Spleen (tissue), 11 donors: ENCODE results near the gene PITPNM1. TPM values are rescaled to one million over a fixed set of nuclear protein-coding genes. Genes with fewer than 3 reads are reported as not detected.

Experiments
- DNase-seq: peaks from one replicate; pipeline ENCODE4 v3.0.0-alpha.2; 2020
- H3K27ac ChIP-seq, 8 donors: fragments of 200-600 bp; sonication (generic) in 7 of 8; 1 replicate in 4 of 8; 2 replicates in 4 of 8; pipeline versions ENCODE4 v1.5.0 to v1.8.0; 2016 to 2021; ENCODE audit warnings: inconsistent platforms in 4 of 8, mild to moderate bottlenecking in 4 of 8, moderate library complexity in 1 of 8
- H3K27me3 ChIP-seq, 7 donors: fragments of 200-600 bp; sonication (generic) in 6 of 7; replicated peaks in 1 of 7; 1 replicate in 4 of 7; 2 replicates in 3 of 7; pipeline versions ENCODE4 v1.5.0 to v1.8.0; 2016 to 2021; ENCODE audit warnings: inconsistent platforms in 3 of 7, mild to moderate bottlenecking in 1 of 7
- H3K36me3 ChIP-seq, 6 donors: fragments of 200-600 bp; sonication (generic) in 5 of 6; 1 replicate in 4 of 6; 2 replicates in 2 of 6; pipeline versions ENCODE4 v1.5.0 to v1.8.0; 2016 to 2021; ENCODE audit warnings: inconsistent platforms in 2 of 6
- H3K4me1 ChIP-seq, 6 donors: fragments of 200-600 bp; sonication (generic) in 5 of 6; 1 replicate in 3 of 6; 2 replicates in 3 of 6; pipeline versions ENCODE4 v1.5.0 to v1.8.0; 2016 to 2021; ENCODE audit warnings: inconsistent platforms in 3 of 6
- H3K4me3 ChIP-seq, 8 donors: fragments of 200-600 bp; sonication (generic) in 7 of 8; 1 replicate in 4 of 8; 2 replicates in 4 of 8; pipeline versions ENCODE4 v1.5.0 to v1.8.0; 2016 to 2021; ENCODE audit warnings: inconsistent platforms in 4 of 8, mild to moderate bottlenecking in 4 of 8, moderate library complexity in 2 of 8
- H3K9me3 ChIP-seq, 8 donors: fragments of 200-600 bp; sonication (generic) in 7 of 8; 1 replicate in 4 of 8; 2 replicates in 4 of 8; pipeline versions ENCODE4 v1.5.0 to v1.8.0; 2016 to 2021; ENCODE audit warnings: inconsistent platforms in 4 of 8
- CTCF ChIP-seq, 11 experiments: fragments of 200-600 bp in 7 of 11; fragments of 450-650 bp in 4 of 11; sonication (generic) in 4 of 11; IDR thresholded peaks in 8 of 11; conservative IDR thresholded peaks in 3 of 11; 1 replicate in 7 of 11; 2 replicates in 4 of 11; pipeline versions ENCODE4 v1.4.0 to v1.8.0; 2016 to 2021; ENCODE audit warnings: antibody characterized with exemption in 11 of 11, inconsistent platforms in 4 of 11, mild to moderate bottlenecking in 1 of 11
- POLR2A ChIP-seq, 3 donors: fragments of 450-650 bp; IDR thresholded peaks; one replicate each; pipeline ENCODE4 v1.5.1; 2017; ENCODE audit warnings: antibody characterized with exemption in 3 of 3, mild to moderate bottlenecking in 1 of 3
- POLR2AphosphoS5 ChIP-seq, 3 donors: sonication (generic); formaldehyde crosslinking; IDR thresholded peaks; one replicate each; pipeline ENCODE4 v1.5.1; 2017; ENCODE audit warnings: antibody characterized with exemption in 3 of 3
- WGBS, 5 donors: extraction: QIAGEN DNeasy Blood & Tissue Kit in 3 of 5; methylation state at CpG; one replicate each; pipeline versions ENCODE4 v1.1.5 to v1.1.7; 2013 to 2018; 5-methylcytosine and 5-hydroxymethylcytosine counted together
- intact Hi-C: fragments of 100-400 bp; cut with DNase I; formaldehyde crosslinking; loops from one replicate; pipeline ENCODE4 v1.15.0; 2023; ENCODE audit warnings: low total_unique reads
- polyA plus RNA-seq, 3 donors: library from polyadenylated mRNA; stranded (reverse); fragments of 200-250 nt; gene quantifications; one replicate each; pipeline ENCODE4 v1.2.1, GENCODE V29; 2013
- total RNA-seq, 7 donors: library from RNA; depleted of rRNA in 3 of 7; stranded (reverse); fragments of >200 nt in 3 of 7; fragmentation: NEBNext Ultra II Directional in 4 of 7; extraction: Animal tissue kit (Norgen Biotek cat#: 25700) in 4 of 7; gene quantifications; one replicate each; pipeline versions ENCODE4 v1.1.0 to v1.2.1, GENCODE V29; 2016 to 2021
- donor health status: healthy with polysubstance abuse.
- donor health status: DM: no; HTN: no; CAD: no; lungs with moderate emphysema.
- donor health status: DM: no; HTN: no; CAD: no.
- donor health status: Bipolar disorder and iron deficiency.
- donor health status: healthy.
- donor health status: DM: no; HTN: no; CAD: no.
- donor health status: DM: yes; HTN: yes; CAD: no.

Gene PITPNM1
- total and polyA plus RNA-seq, 10 donors, result 17.8 to 86.9 (median 64.9) TPM

GRCh38 chr11:67506426-67507051 lies 1.4 kb upstream of the PITPNM1 start:
- TF ChIP-seq POLR2AphosphoS5 (IDR thresholded peaks at IDR 0.05) (no peak), CTCF (IDR thresholded peaks at IDR 0.05 in 8 of 11, conservative IDR thresholded peaks at IDR 0.05 in 3 of 11) (peak in 6 of 11 experiments; percentile 8 to 71 (median 47))

DNA sequence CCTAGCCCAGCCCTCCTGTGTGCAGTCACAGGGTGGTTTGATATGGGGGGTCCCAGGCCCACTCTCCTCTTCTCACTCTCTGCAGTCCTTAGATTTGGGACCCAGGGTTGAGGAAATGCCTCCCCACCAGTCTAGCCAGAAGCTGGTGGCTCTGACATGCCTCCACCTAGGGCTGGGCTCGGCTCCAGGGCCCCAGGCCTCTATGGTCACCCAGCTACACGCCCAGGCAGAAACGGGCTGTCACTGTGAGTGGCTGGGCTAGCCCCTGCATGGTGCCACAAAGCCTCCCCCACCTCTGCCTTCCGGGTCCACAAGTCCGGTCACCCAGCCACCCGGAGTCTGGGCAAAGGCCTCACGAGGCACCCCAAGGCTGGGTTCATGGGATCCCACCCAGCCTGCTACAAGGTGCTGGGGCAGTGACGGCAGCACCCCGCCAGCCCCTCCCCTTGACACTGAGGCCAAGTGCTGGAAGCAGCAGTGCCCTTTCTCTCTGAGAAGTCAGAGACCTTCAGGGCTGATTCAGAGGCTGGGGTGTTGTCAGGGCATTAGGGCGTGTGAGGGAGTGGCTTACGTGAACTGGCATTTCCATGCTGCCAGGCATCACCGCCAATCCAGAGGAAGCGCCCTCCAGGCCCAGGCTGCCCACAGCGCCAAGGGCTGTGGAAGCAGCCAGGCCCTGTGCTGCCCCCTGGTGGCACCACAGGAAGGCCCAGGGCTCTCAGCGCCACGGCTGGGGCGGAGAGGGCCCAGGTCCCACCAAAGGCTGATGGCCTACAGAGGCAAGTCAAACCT lies 638 bp upstream of the PITPNM1 start:
- peak; percentile 97 for DNase-seq
- H3K36me3 ChIP-seq, result peaks cover 0 to 38% (median 16%) of the 10 kb centered on the region in 6 donors
- TF ChIP-seq POLR2AphosphoS5 (IDR thresholded peaks at IDR 0.05) (peak; percentile 84 to 92 (median 85)), POLR2A (IDR thresholded peaks at IDR 0.05) (no peak), CTCF (IDR thresholded peaks at IDR 0.05 in 8 of 11, conservative IDR thresholded peaks at IDR 0.05 in 3 of 11) (peak; percentile 96 to 99 (median 97))
- H3K4me1 ChIP-seq, result peaks cover 32 to 80% (median 60%) of the 10 kb centered on the region in 6 donors
- peak overlapping the region; percentile 67 to 97 (median 87) for H3K4me3 ChIP-seq
- peaks cover 0 to 23% (median 0%) of the 10 kb centered on the region in 7 donors for H3K27me3 ChIP-seq
- intact Hi-C loops, result loop anchor here (5.0 kb wide), 1 partner anchor 108 kb away; no protein-coding TSS in a partner anchor
- 0 to 14% (median 9%) methylated on average over 7 to 17 of the region's 17 CpGs for WGBS, 5 donors
- H3K27ac ChIP-seq, result peak overlapping the region; percentile 75 to 99 (median 98)
- no peaks in the 10 kb centered on the region for H3K9me3 ChIP-seq

More at GRCh38 chr11:67506426-67507051, 1.4 kb upstream of the PITPNM1 start:
- Histone ChIP-seq H3K9me3 (no peaks in the 10 kb centered on the region), H3K27me3 (peaks cover 0 to 23% (median 0%) of the 10 kb centered on the region in 7 donors), H3K36me3 (peaks cover 0 to 30% (median 12%) of the 10 kb centered on the region in 6 donors), H3K4me3 (peak overlapping the region in 6 of 8 donors; percentile 67 to 97 (median 86)), H3K4me1 (peaks cover 32 to 72% (median 57%) of the 10 kb centered on the region in 6 donors), H3K27ac (peak overlapping the region; percentile 75 to 99 (median 98))
- intact Hi-C loops, result loop anchor here (5.0 kb wide), 1 partner anchor 109 kb away; no protein-coding TSS in a partner anchor
- DNase-seq, result no peak
- 68 to 89% (median 84%) methylated on average over 16 of the region's 16 CpGs for WGBS, 5 donors

- peak overlapping the region; percentile 67 to 97 (median 87) for H3K4me3 ChIP-seq
- TF ChIP-seq POLR2AphosphoS5 (IDR thresholded peaks at IDR 0.05) (peak in 1 of 3 donors; percentile 17), POLR2A (IDR thresholded peaks at IDR 0.05) (no peak), CTCF (IDR thresholded peaks at IDR 0.05 in 8 of 11, conservative IDR thresholded peaks at IDR 0.05 in 3 of 11) (no peak)
- DNase-seq, result peak; percentile 88
- peaks cover 32 to 84% (median 61%) of the 10 kb centered on the region in 6 donors for H3K4me1 ChIP-seq
- H3K27me3 ChIP-seq, result peaks cover 0 to 23% (median 0%) of the 10 kb centered on the region in 7 donors
- H3K36me3 ChIP-seq, result peaks cover 0 to 53% (median 24%) of the 10 kb centered on the region in 6 donors
- intact Hi-C loops, result no loop called here
- H3K9me3 ChIP-seq, result no peaks in the 10 kb centered on the region
- WGBS, 5 donors, result 0 to 3% (median 3%) methylated on average over 27 to 101 of the region's 101 CpGs
- H3K27ac ChIP-seq, result peak overlapping the region; percentile 75 to 99 (median 98)
Measured at GRCh38 chr11:67504005-67504949, 886 bp downstream of the PITPNM1 start.
